Duodenal mucosa (tissue), 2 donors: ENCODE measurements around the gene KIF6.
A peak's percentile ranks its signal among the peaks of the same experiment; 100 is the strongest.

Source experiments
- H3K27ac ChIP-seq: one replicate; pipeline ENCODE4 v1.7.0; 2013; ENCODE audit warnings: low read depth, low read length
- H3K27me3 ChIP-seq, 2 donors: one replicate each; pipeline ENCODE4 v1.7.0; 2013; ENCODE audit warnings: low read length in 2 of 2, control low read depth in 1 of 2; ENCODE audit not compliant: insufficient read depth in 2 of 2, control insufficient read depth in 1 of 2
- H3K36me3 ChIP-seq, 2 donors: one replicate each; pipeline ENCODE4 v1.7.0; 2013; ENCODE audit warnings: low read length in 2 of 2, control low read depth in 1 of 2; ENCODE audit not compliant: insufficient read depth in 2 of 2, control insufficient read depth in 1 of 2
- H3K4me1 ChIP-seq, 2 donors: one replicate each; pipeline ENCODE4 v1.7.0; 2013; ENCODE audit warnings: low read length in 2 of 2, control low read depth in 1 of 2; ENCODE audit not compliant: insufficient read depth in 2 of 2, control insufficient read depth in 1 of 2
- H3K4me3 ChIP-seq, 2 donors: one replicate each; pipeline ENCODE4 v1.7.0; 2013; ENCODE audit warnings: low read length in 2 of 2, low read depth in 1 of 2
- H3K9ac ChIP-seq, 2 donors: one replicate each; pipeline ENCODE4 v1.7.0; 2013; ENCODE audit warnings: low read length in 2 of 2, low read depth in 1 of 2
- H3K9me3 ChIP-seq, 2 donors: one replicate each; pipeline ENCODE4 v1.7.0; 2013; ENCODE audit warnings: low read length in 2 of 2, control low read depth in 1 of 2; ENCODE audit not compliant: control insufficient read depth in 1 of 2

Gene KIF6

GRCh38 chr6:39280247-39280731 is 444.9 kb downstream of the KIF6 start:
- Histone ChIP-seq H3K36me3 (no peaks in the 10 kb centered on the region), H3K27ac (peak overlapping the region; percentile 94)

More at GRCh38 chr6:39280247-39280731, 444.9 kb downstream of the KIF6 start:
- peak overlapping the region; percentile 43 to 62 for H3K9ac ChIP-seq
- no peaks in the 10 kb centered on the region for H3K27me3 ChIP-seq
- H3K4me1 ChIP-seq: peaks cover 33 to 34% of the 10 kb centered on the region in 2 donors
- no peaks in the 10 kb centered on the region for H3K9me3 ChIP-seq
- no peak overlapping the region for H3K4me3 ChIP-seq
